ENCODE measurements around the gene AUTS2.

The AUTS2 gene

GRCh38 chr7:69624435-69625230 is 26.4 kb downstream of the AUTS2 start:
- DNase-seq (ENCODE audit: low read depth), result no peak

DNA sequence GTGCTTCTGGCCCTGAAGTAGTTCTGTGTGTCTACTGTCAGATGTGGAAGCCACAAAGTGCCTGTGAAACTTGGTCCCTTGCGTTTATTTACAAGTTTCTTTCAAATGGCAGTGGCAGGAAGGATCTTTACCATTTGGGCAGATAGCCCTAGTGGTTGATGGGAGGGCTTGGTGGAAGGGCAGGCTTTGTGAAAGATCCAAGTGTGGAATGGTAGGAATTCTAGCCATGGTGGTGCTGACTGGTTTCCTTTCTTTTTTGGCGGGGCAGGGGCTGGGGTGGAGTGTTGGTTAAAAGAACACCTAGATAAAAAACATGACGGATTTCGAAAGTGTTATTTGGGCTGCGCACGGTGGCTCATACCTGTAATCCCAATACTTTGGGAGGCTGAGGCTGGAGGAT is 27.0 kb downstream of the AUTS2 start:
- DNase-seq (ENCODE audit: low read depth), result no peak

- DNase-seq (ENCODE audit: low read depth), result no peak
Observed at GRCh38 chr7:69625798-69626197, 27.5 kb downstream of the AUTS2 start.

DNA sequence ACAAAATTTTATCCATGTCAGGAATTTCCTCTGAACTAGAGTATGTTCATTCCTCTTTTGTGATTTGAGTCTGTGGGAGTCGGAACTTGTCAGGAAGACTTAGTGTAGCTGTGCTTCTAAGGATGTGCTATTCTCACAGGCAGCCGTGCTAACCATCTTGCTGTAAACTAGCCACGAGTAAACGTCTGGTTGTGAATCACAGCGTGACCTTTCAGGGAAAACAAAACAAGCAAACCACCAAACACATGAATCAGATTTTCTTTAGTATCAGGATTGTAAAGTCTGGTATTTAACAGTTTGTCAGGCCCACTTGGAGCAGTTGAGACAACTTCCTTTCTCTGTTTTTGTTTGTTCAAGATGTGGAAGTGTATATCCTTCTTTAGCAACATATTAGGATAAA is 32.0 kb downstream of the AUTS2 start:
- DNase-seq (ENCODE audit: low read depth), result no peak

GRCh38 chr7:69631131-69631530 is 32.9 kb downstream of the AUTS2 start:
- DNase-seq (ENCODE audit: low read depth), result no peak

DNA sequence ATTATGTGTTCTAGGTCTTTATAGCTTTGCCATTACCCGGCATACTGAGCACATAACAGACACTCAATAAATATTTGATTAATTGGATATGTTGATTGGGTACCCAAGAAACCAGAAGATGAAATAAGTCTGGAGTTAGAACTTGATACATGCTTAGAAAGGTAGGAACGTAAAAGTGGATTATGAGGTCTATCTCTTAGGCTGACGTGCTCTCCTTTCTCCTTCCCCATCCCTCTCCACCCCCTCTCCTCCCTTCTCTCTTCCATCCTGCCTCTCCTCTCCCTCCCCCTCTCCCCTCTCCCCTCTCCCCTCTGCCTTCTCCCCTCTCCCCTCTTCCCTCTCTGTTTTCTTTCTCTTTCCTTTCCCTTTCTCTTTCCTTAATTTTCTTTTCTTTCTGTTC is 34.0 kb downstream of the AUTS2 start:
- no peak for DNase-seq (ENCODE audit: low read depth)

GRCh38 chr7:69633122-69633831 is 35.0 kb downstream of the AUTS2 start:
- no peak for DNase-seq (ENCODE audit: low read depth)

DNA sequence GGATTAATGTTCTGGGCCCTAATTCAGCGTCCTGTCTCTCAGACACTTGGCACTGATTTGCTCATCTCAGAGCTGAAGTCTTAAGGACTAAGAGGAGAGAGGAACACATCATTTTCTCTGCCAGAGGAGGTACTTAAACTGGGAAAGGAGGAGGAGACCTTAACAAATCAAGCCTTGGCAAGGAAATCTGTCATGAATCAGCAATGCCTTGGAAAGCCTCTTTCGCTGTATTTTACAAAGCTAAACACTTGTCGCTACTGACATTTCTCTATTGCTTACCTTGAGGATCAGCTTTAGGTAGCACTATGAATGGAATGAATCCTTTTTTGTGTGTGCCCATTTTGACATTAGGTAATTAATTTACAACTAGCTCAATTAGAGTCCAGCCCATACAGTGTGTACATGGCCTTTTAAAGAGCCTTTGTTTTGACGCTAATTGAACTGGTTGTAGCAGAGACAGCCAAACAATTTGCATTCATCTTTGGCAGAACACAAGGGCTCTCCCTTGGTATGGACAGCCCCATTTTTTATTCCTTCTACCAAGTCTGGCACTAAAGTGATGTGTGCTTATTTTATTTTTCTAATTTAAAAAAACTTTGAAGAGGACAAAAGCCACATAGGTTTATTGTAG is 37.4 kb downstream of the AUTS2 start:
- DNase-seq (ENCODE audit: low read depth), result no peak

- no peak for DNase-seq (ENCODE audit: low read depth)
Observed at GRCh38 chr7:69638674-69639073, 40.4 kb downstream of the AUTS2 start.

GRCh38 chr7:69640216-69640615 is 41.9 kb downstream of the AUTS2 start:
- no peak for DNase-seq (ENCODE audit: low read depth)

- no peak for DNase-seq (ENCODE audit: low read depth)
Observed at GRCh38 chr7:69640925-69641594, 42.8 kb downstream of the AUTS2 start.

- no peak for DNase-seq (ENCODE audit: low read depth)
Observed at GRCh38 chr7:69643265-69643664, 45.0 kb downstream of the AUTS2 start.

- no peak for DNase-seq (ENCODE audit: low read depth)
Observed at GRCh38 chr7:69643708-69644445, 45.6 kb downstream of the AUTS2 start.

GRCh38 chr7:69645683-69646082 is 47.4 kb downstream of the AUTS2 start:
- no peak for DNase-seq (ENCODE audit: low read depth)

DNA sequence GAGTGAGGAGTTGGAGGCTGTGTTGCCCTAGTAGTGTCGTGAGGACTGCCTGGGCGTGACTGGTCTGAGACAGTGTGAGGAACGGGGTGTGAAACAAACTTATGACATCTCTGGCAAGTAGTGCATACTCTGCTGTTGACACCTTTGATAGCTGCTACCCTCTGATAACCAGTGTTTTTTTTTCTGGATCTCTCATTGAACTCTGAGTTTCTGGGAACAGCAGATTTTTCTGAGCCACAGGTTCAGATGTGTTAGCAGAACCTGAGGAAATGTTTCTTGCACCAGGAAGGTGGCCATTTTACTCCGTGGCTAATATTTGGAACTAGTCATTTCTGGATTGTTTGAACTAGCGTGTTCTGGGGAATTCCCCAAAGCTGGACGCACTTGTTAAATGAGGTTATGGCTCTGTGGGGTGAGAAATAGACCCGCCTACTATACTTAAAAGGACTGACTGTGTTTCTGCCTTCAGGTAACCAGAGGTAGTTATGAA is 52.9 kb downstream of the AUTS2 start:
- DNase-seq (ENCODE audit: low read depth), result no peak

DNA sequence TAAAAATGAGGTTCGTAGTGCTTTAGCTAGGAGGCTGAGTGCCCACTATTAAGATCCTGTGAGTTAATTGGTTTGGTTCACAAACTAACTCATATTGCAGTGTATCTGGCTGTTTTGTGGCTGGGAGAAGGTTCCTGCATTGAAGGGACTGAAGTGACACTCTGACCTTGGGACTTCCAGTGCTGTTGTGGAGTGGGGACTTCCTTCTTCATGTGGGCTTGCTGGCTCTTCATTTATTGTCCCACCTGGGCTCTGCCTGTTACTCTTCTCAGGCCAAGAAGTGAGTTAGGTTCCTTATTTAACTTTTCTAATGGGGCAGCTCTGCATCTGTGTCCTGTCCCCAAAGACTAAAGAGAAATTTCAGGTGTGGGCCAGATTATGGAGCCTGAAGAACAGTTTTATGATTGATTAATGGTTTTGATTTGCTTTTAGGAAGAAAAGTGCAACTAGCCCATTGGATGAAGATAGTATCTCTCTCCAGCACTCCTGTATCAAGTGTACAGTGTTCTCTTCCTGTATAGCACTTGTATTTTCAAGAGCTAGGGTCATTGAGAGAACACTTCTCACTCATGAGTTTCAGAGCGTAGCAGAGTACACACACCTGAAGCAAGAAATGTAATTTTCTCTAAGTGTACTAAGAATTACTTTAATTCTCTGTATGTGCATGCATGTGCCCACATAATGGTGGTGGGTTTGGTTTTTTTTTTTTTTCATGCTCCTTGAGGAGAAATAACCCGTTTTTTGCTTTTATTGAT is 54.8 kb downstream of the AUTS2 start:
- no peak for DNase-seq (ENCODE audit: low read depth)

DNA sequence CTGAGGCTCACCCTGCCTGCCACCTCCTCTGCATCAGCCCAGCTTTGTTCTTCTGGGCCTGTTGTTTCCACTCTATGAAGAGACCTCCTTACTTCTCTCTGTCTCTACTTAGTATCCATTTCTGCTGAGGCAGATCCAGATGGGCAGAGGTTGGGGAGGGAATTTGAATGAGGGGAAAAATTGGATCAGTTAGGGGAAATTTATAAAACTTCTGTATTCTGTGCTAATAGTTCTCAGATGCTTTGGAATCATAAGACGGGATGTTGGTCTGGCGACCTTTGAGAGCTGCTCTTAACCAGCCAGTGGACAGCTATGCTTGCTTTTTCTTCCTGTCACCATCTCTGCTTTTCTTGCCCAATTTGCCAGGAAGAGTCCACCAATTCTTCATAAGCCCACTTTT is 55.5 kb downstream of the AUTS2 start:
- DNase-seq (ENCODE audit: low read depth), result no peak

GRCh38 chr7:69654381-69654780 is 56.1 kb downstream of the AUTS2 start:
- DNase-seq (ENCODE audit: low read depth), result no peak

- no peak for DNase-seq (ENCODE audit: low read depth)
Observed at GRCh38 chr7:69654849-69655707, 56.8 kb downstream of the AUTS2 start.

GRCh38 chr7:69656077-69656476 is 57.8 kb downstream of the AUTS2 start:
- DNase-seq (ENCODE audit: low read depth), result no peak
